Liver (tissue), 9 donors: ENCODE results near the gene LEMD2. TPM values are rescaled to one million over a fixed set of nuclear protein-coding genes. Genes with fewer than 3 reads are reported as not detected.
A peak's percentile ranks its signal among the peaks of the same experiment; 100 is the strongest.

Source experiments
- DNase-seq: peaks from one replicate; pipeline ENCODE4 v3.0.0-alpha.2; 2017; ENCODE audit warnings: low spot score
- H3K27ac ChIP-seq, 2 donors: one replicate each; pipeline ENCODE4 v1.7.0; 2013; ENCODE audit warnings: inconsistent platforms in 2 of 2, low read length in 2 of 2, control low read depth in 1 of 2, low read depth in 1 of 2, mild to moderate bottlenecking in 1 of 2
- H3K27me3 ChIP-seq, 4 donors: one replicate each; pipeline versions ENCODE4 v1.6.1 to v1.7.0; 2013; ENCODE audit warnings: low read length in 3 of 4, inconsistent platforms in 1 of 4, mild to moderate bottlenecking in 1 of 4, moderate library complexity in 1 of 4; ENCODE audit not compliant: control insufficient read depth in 4 of 4, insufficient read depth in 4 of 4
- H3K36me3 ChIP-seq, 4 donors: one replicate each; pipeline versions ENCODE4 v1.6.1 to v1.7.0; 2013; ENCODE audit warnings: low read length in 3 of 4, mild to moderate bottlenecking in 3 of 4, low read depth in 1 of 4, moderate library complexity in 1 of 4; ENCODE audit not compliant: control insufficient read depth in 4 of 4, insufficient read depth in 3 of 4
- H3K4me1 ChIP-seq, 4 donors: one replicate each; pipeline versions ENCODE4 v1.6.1 to v1.7.0; 2013; ENCODE audit warnings: low read length in 3 of 4, mild to moderate bottlenecking in 3 of 4, moderate library complexity in 1 of 4; ENCODE audit not compliant: control insufficient read depth in 4 of 4, insufficient read depth in 4 of 4
- H3K4me3 ChIP-seq, 3 donors: one replicate each; pipeline versions ENCODE4 v1.6.1 to v1.7.0; 2013; ENCODE audit warnings: low read length in 3 of 3, control low read depth in 1 of 3, low read depth in 1 of 3, mild to moderate bottlenecking in 1 of 3
- H3K9ac ChIP-seq, 2 donors: one replicate each; pipeline ENCODE4 v1.7.0; 2013; ENCODE audit warnings: low read length in 2 of 2, mild to moderate bottlenecking in 2 of 2, moderate library complexity in 2 of 2, control low read depth in 1 of 2, low read depth in 1 of 2
- H3K9me3 ChIP-seq, 4 donors: one replicate each; pipeline versions ENCODE4 v1.6.1 to v1.7.0; 2013; ENCODE audit warnings: low read length in 3 of 4; ENCODE audit not compliant: control insufficient read depth in 4 of 4
- EGR1 ChIP-seq, 2 donors: IDR thresholded peaks; 2 replicates each; pipeline ENCODE4 v1.6.1; 2016 to 2018; ENCODE audit warnings: antibody characterized with exemption in 2 of 2, low read depth in 2 of 2
- FOXA1 ChIP-seq: IDR thresholded peaks from 2 replicates; pipeline ENCODE4 v1.6.1; 2016; ENCODE audit warnings: antibody characterized with exemption
- GABPA ChIP-seq, 2 donors: IDR thresholded peaks in 1 of 2; conservative IDR thresholded peaks in 1 of 2; 2 replicates each; pipeline ENCODE4 v1.6.1; 2016; ENCODE audit warnings: antibody characterized with exemption in 2 of 2, mild to moderate bottlenecking in 1 of 2, moderate library complexity in 1 of 2
- HNF4A ChIP-seq, 2 donors: conservative IDR thresholded peaks; 2 replicates each; pipeline ENCODE4 v1.6.1; 2016; ENCODE audit warnings: antibody characterized with exemption in 2 of 2, mild to moderate bottlenecking in 2 of 2
- HNF4G ChIP-seq: IDR thresholded peaks from 2 replicates; pipeline ENCODE4 v1.6.1; 2016; ENCODE audit warnings: antibody characterized with exemption
- JUND ChIP-seq, 2 donors: IDR thresholded peaks; 2 replicates each; pipeline ENCODE4 v1.6.1; 2016; ENCODE audit warnings: antibody characterized with exemption in 2 of 2
- RAD21 ChIP-seq, 2 donors: IDR thresholded peaks; 2 replicates each; pipeline ENCODE4 v1.6.1; 2016; ENCODE audit warnings: antibody characterized with exemption in 2 of 2, mild to moderate bottlenecking in 2 of 2
- ZBTB33 ChIP-seq: IDR thresholded peaks from 2 replicates; pipeline ENCODE4 v1.6.1; 2016; ENCODE audit warnings: antibody characterized with exemption
- WGBS: extraction: QIAGEN DNeasy Blood & Tissue Kit; methylation state at CpG from one replicate; pipeline ENCODE4 v1.1.7; 2013; 5-methylcytosine and 5-hydroxymethylcytosine counted together
- polyA plus RNA-seq, 2 donors: library from polyadenylated mRNA; stranded (reverse) in 1 of 2; unstranded in 1 of 2; fragments of 200-250 nt in 1 of 2; fragments of >200 nt in 1 of 2; fragmentation: Nextera tagmentation in 1 of 2; extraction: Ambion mirVana in 1 of 2; gene quantifications; one replicate each; pipeline versions ENCODE4 v1.2.1 to v1.2.3, GENCODE V29; 2013 to 2015
- total RNA-seq, 2 donors: library from RNA; depleted of rRNA; stranded (reverse); fragments of >200 nt; gene quantifications; one replicate each; pipeline ENCODE4 v1.2.3, GENCODE V29; 2014
- TF ChIP-seq, protein P1 (sequence below): IDR thresholded peaks from 2 replicates; pipeline ENCODE4 v1.6.1; 2016; ENCODE audit warnings: antibody characterized with exemption, mild to moderate bottlenecking
- TF ChIP-seq, protein P2 (sequence below): IDR thresholded peaks from 2 replicates; pipeline ENCODE4 v1.6.1; 2016; ENCODE audit warnings: antibody characterized with exemption
- TF ChIP-seq, protein P3 (sequence below): fragments of 150-350 bp; IDR thresholded peaks from 2 replicates; pipeline ENCODE4 v1.5.1; 2017; ENCODE audit warnings: improper control_type of control experiment, low read depth, low read length; ENCODE audit not compliant: missing input control
- donor health status: healthy.
- donor health status: healthy.
- donor health status: healthy.
- donor health status: healthy.
- donor health status: healthy.

Gene LEMD2
- total and polyA plus RNA-seq, 4 donors: 6.5 to 23.1 (median 16.6) TPM

- TF ChIP-seq, protein P1, sequence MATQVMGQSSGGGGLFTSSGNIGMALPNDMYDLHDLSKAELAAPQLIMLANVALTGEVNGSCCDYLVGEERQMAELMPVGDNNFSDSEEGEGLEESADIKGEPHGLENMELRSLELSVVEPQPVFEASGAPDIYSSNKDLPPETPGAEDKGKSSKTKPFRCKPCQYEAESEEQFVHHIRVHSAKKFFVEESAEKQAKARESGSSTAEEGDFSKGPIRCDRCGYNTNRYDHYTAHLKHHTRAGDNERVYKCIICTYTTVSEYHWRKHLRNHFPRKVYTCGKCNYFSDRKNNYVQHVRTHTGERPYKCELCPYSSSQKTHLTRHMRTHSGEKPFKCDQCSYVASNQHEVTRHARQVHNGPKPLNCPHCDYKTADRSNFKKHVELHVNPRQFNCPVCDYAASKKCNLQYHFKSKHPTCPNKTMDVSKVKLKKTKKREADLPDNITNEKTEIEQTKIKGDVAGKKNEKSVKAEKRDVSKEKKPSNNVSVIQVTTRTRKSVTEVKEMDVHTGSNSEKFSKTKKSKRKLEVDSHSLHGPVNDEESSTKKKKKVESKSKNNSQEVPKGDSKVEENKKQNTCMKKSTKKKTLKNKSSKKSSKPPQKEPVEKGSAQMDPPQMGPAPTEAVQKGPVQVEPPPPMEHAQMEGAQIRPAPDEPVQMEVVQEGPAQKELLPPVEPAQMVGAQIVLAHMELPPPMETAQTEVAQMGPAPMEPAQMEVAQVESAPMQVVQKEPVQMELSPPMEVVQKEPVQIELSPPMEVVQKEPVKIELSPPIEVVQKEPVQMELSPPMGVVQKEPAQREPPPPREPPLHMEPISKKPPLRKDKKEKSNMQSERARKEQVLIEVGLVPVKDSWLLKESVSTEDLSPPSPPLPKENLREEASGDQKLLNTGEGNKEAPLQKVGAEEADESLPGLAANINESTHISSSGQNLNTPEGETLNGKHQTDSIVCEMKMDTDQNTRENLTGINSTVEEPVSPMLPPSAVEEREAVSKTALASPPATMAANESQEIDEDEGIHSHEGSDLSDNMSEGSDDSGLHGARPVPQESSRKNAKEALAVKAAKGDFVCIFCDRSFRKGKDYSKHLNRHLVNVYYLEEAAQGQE: peak; percentile 48
- peak; percentile 88 for TF ChIP-seq HNF4G
- TF ChIP-seq, protein P2, sequence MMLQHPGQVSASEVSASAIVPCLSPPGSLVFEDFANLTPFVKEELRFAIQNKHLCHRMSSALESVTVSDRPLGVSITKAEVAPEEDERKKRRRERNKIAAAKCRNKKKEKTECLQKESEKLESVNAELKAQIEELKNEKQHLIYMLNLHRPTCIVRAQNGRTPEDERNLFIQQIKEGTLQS: no peak
- peak; percentile 92 to 96 for TF ChIP-seq HNF4A (conservative IDR thresholded peaks at IDR 0.05)
- no peak for TF ChIP-seq EGR1 (IDR thresholded peaks at IDR 0.05; ENCODE audit: low read depth in 2 of 2)
These were observed 26.9 kb downstream of the LEMD2 start (continued) for GRCh38 chr6:33761922-33762629.

GRCh38 chr6:33761581-33761921, 27.4 kb downstream of the LEMD2 start:
- no peak overlapping the region for H3K4me3 ChIP-seq
- no peaks in the 10 kb centered on the region for H3K36me3 ChIP-seq
- H3K27ac ChIP-seq: peak overlapping the region; percentile 30 to 57
- no peaks in the 10 kb centered on the region for H3K9me3 ChIP-seq
- no peak for DNase-seq
- TF ChIP-seq, protein P2: no peak
- TF ChIP-seq, protein P3, sequence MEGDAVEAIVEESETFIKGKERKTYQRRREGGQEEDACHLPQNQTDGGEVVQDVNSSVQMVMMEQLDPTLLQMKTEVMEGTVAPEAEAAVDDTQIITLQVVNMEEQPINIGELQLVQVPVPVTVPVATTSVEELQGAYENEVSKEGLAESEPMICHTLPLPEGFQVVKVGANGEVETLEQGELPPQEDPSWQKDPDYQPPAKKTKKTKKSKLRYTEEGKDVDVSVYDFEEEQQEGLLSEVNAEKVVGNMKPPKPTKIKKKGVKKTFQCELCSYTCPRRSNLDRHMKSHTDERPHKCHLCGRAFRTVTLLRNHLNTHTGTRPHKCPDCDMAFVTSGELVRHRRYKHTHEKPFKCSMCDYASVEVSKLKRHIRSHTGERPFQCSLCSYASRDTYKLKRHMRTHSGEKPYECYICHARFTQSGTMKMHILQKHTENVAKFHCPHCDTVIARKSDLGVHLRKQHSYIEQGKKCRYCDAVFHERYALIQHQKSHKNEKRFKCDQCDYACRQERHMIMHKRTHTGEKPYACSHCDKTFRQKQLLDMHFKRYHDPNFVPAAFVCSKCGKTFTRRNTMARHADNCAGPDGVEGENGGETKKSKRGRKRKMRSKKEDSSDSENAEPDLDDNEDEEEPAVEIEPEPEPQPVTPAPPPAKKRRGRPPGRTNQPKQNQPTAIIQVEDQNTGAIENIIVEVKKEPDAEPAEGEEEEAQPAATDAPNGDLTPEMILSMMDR: no peak
- TF ChIP-seq ZBTB33: no peak
- no peak for TF ChIP-seq HNF4A (conservative IDR thresholded peaks at IDR 0.05)
- no peak for TF ChIP-seq JUND (IDR thresholded peaks at IDR 0.05)
- no peak for TF ChIP-seq RAD21 (IDR thresholded peaks at IDR 0.05)
- no peak for TF ChIP-seq GABPA (IDR thresholded peaks at IDR 0.05 in 1 of 2, conservative IDR thresholded peaks at IDR 0.05 in 1 of 2)
- TF ChIP-seq FOXA1: no peak
- 78% methylated on average over 2 of the region's 2 CpGs for WGBS
- no peak overlapping the region for H3K9ac ChIP-seq
- H3K27me3 ChIP-seq: no peaks in the 10 kb centered on the region
- peaks cover 8 to 34% (median 23%) of the 10 kb centered on the region in 4 donors for H3K4me1 ChIP-seq
